ENCODE results near the gene TST. TPM values are rescaled to one million over a fixed set of nuclear protein-coding genes. Genes with fewer than 3 reads are reported as not detected.

TST gene
- total RNA-seq, 1 experiment from 2014 or later = 52.2 TPM

GRCh38 chr22:37047006-37047405 lies 27.8 kb upstream of the TST start:
- no peak for DNase-seq
- H3K27ac Mint-ChIP-seq (ENCODE audit: unreplicated experiment) = no peak overlapping the region
- no peak overlapping the region for H3K4me3 Mint-ChIP-seq (ENCODE audit: low read depth, unreplicated experiment)
- H3K36me3 Mint-ChIP-seq (ENCODE audit: insufficient read depth, unreplicated experiment) = peaks cover 5% of the 10 kb centered on the region
- no peaks in the 10 kb centered on the region for H3K27me3 Mint-ChIP-seq (ENCODE audit: unreplicated experiment)
- CTCF ChIA-PET = interaction anchor here (4.5 kb wide), 1 partner anchor 14 kb away, joined by 46 read pairs; no protein-coding TSS in a partner anchor
- no TSS peak for BruUV-seq (replicated peaks)
- intact Hi-C loops (cut with micrococcal nuclease; ENCODE audit: unreplicated experiment) = no loop called here
- H3K4me1 Mint-ChIP-seq (ENCODE audit: low read depth, unreplicated experiment) = peaks cover 23% of the 10 kb centered on the region
- TF ChIP-seq, protein P1, sequence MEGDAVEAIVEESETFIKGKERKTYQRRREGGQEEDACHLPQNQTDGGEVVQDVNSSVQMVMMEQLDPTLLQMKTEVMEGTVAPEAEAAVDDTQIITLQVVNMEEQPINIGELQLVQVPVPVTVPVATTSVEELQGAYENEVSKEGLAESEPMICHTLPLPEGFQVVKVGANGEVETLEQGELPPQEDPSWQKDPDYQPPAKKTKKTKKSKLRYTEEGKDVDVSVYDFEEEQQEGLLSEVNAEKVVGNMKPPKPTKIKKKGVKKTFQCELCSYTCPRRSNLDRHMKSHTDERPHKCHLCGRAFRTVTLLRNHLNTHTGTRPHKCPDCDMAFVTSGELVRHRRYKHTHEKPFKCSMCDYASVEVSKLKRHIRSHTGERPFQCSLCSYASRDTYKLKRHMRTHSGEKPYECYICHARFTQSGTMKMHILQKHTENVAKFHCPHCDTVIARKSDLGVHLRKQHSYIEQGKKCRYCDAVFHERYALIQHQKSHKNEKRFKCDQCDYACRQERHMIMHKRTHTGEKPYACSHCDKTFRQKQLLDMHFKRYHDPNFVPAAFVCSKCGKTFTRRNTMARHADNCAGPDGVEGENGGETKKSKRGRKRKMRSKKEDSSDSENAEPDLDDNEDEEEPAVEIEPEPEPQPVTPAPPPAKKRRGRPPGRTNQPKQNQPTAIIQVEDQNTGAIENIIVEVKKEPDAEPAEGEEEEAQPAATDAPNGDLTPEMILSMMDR (IDR thresholded peaks at IDR 0.05; ENCODE audit: unreplicated experiment) = no peak
- no peaks in the 10 kb centered on the region for H3K9me3 Mint-ChIP-seq (ENCODE audit: low read depth, unreplicated experiment)

GRCh38 chr22:37046589-37046988 lies 27.3 kb upstream of the TST start:
- H3K9me3 Mint-ChIP-seq (ENCODE audit: low read depth, unreplicated experiment) = no peaks in the 10 kb centered on the region
- peaks cover 26% of the 10 kb centered on the region for H3K4me1 Mint-ChIP-seq (ENCODE audit: low read depth, unreplicated experiment)
- BruUV-seq (replicated peaks) = no TSS peak
- no peak for DNase-seq
- no peaks in the 10 kb centered on the region for H3K27me3 Mint-ChIP-seq (ENCODE audit: unreplicated experiment)
- peaks cover 3% of the 10 kb centered on the region for H3K36me3 Mint-ChIP-seq (ENCODE audit: insufficient read depth, unreplicated experiment)
- no peak overlapping the region for H3K27ac Mint-ChIP-seq (ENCODE audit: unreplicated experiment)
- intact Hi-C loops (cut with micrococcal nuclease; ENCODE audit: unreplicated experiment) = no loop called here
- TF ChIP-seq, protein P1 (IDR thresholded peaks at IDR 0.05; ENCODE audit: unreplicated experiment) = no peak
- CTCF ChIA-PET = interaction anchor here (0.6 to 4.5 kb wide), 3 partner anchors 13 to 546 kb away, joined by 3 to 46 read pairs (median 9); no protein-coding TSS in a partner anchor
- no peak overlapping the region for H3K4me3 Mint-ChIP-seq (ENCODE audit: low read depth, unreplicated experiment)

DNA sequence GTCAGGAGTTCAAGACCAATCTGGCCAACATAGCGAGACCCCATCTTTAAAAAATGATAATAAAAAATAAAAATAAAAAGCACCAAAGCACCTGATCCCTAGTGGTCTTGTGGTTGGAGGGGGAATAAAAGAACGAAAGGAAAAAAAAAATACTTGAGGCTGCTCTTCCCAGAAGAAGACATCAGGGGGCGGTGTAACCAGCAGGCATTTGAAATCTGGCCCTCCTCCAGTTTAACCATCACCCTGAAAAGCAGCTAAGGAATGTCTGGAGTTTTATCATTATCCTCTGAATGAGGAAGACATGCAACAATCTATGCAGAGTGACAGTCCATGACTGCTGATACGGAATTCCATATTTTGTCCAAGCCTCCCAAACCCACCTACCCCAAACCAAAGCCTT lies 26.7 kb upstream of the TST start:
- Mint-ChIP-seq H3K4me3 (ENCODE audit: low read depth, unreplicated experiment) (no peak overlapping the region), H3K4me1 (ENCODE audit: low read depth, unreplicated experiment) (peaks cover 32% of the 10 kb centered on the region), H3K36me3 (ENCODE audit: insufficient read depth, unreplicated experiment) (peaks cover 3% of the 10 kb centered on the region), H3K27ac (ENCODE audit: unreplicated experiment) (no peak overlapping the region), H3K27me3 (ENCODE audit: unreplicated experiment) (no peaks in the 10 kb centered on the region), H3K9me3 (ENCODE audit: low read depth, unreplicated experiment) (no peaks in the 10 kb centered on the region)
- TF ChIP-seq, protein P1 (IDR thresholded peaks at IDR 0.05; ENCODE audit: unreplicated experiment) = no peak
- CTCF ChIA-PET = interaction anchor here (0.6 to 4.5 kb wide), 3 partner anchors 13 to 547 kb away, joined by 3 to 46 read pairs (median 9); no protein-coding TSS in a partner anchor
- no TSS peak for BruUV-seq (replicated peaks)
- intact Hi-C loops (cut with micrococcal nuclease; ENCODE audit: unreplicated experiment) = no loop called here
- no peak for DNase-seq

DNA sequence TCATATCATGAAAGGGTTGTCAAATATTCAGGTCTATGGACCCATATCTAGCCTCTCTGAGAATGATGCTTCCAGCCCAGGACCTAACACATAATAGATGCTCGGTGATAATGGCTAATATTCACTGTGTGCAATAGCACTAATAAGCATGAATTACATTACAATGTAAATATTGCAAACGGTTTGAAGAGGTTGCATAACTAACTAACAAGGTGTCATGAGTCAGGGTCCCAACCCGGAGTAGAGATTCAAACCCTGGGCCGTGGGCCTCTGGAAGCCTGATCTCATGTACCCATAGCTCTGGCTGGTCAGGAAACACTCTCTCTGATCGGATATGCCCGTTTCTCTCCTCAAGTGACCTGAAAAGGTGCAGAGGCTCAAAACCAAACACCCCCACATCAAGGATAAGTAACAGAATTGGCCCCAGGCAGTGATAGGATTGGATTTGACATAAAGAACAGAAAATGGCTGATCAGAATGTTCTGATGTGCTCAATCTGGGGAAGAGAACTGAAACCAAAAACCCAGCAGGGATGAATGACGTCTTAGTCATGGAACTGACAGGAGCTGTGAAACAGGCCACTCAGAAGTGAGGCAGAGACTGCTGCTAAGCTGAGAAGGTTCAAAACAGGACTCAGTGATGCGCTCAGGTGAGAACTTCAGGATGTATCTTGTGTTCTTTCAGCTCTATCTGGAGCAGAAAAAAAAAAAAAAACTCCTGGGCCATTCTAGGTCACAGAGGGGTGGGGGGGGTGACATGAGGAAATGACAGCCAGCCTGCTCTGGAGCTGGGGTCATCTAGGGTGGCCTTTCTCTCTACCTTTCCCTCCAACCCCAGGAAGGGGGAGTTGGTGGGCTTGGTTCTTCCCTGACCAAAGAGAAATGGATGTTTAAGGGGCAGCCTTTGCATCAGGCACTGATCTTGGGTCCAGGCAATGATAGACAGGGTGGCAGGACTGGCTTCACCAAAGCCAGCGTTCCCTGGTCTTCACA lies 25.7 kb upstream of the TST start:
- DNase-seq = no peak
- CTCF ChIA-PET = interaction anchor here (0.5 to 4.5 kb wide), 11 partner anchors 12 to 1844 kb away, joined by 3 to 46 read pairs (median 5); partner anchors contain the start of genes IFT27 and TST
- BruUV-seq (replicated peaks) = no TSS peak
- intact Hi-C loops (cut with micrococcal nuclease; ENCODE audit: unreplicated experiment) = no loop called here
- Mint-ChIP-seq H3K36me3 (ENCODE audit: insufficient read depth, unreplicated experiment) (peaks cover 3% of the 10 kb centered on the region), H3K27ac (ENCODE audit: unreplicated experiment) (no peak overlapping the region), H3K4me1 (ENCODE audit: low read depth, unreplicated experiment) (peaks cover 42% of the 10 kb centered on the region), H3K27me3 (ENCODE audit: unreplicated experiment) (no peaks in the 10 kb centered on the region), H3K9me3 (ENCODE audit: low read depth, unreplicated experiment) (no peaks in the 10 kb centered on the region), H3K4me3 (ENCODE audit: low read depth, unreplicated experiment) (no peak overlapping the region)
- TF ChIP-seq, protein P1 (IDR thresholded peaks at IDR 0.05; ENCODE audit: unreplicated experiment) = no peak

Data from Calu3 (cell line).